ENCODE results near the gene PSMG4.

DNA sequence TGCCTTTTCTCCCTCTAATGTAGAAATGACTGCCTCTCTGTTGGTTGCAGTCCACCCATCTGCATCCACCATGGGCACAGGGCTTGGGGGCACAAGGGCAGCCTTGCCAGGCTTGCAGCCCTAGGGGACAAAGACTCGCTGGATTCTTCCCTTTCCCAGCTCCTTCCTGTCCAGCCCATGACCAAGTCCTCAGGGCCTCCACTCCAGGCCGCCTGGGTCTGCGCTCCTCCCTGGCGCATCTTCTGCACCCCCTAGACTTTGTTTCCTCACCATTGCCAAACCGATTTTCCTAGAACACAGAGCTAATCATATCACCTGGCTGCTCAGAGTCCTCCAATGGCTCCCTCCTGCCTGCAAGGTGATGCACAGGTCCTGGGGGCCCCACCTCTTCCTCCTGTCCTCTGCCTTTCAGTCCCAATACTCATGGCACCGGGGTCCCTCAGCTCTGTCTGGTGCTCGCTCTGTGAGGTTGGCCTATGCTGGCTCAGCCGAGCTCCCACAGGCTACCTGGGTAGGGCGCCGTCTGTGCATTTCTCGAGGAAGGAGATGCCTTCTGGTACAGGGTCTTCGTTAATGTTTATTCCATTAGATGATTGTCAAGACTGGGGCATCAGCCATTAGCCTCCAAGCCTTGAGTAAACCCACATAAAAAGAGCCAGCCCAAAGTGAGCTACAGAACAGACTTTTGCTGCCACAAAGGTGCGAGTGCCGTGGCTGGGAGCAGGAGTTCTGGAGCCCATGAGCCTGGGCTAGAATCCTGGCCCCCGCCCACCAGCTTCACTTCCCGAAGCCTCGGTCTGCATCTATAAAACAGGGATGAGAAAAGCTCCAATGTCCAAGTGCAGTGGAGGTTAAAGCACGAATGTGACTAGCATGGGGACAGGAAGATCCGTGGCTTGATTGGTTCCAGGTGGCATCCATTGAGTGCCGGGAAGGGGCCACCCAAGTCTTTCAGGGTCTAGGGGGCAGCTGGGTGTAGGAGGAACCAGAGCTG is 17.7 kb downstream of the PSMG4 start:
- TF ChIP-seq, protein P1, sequence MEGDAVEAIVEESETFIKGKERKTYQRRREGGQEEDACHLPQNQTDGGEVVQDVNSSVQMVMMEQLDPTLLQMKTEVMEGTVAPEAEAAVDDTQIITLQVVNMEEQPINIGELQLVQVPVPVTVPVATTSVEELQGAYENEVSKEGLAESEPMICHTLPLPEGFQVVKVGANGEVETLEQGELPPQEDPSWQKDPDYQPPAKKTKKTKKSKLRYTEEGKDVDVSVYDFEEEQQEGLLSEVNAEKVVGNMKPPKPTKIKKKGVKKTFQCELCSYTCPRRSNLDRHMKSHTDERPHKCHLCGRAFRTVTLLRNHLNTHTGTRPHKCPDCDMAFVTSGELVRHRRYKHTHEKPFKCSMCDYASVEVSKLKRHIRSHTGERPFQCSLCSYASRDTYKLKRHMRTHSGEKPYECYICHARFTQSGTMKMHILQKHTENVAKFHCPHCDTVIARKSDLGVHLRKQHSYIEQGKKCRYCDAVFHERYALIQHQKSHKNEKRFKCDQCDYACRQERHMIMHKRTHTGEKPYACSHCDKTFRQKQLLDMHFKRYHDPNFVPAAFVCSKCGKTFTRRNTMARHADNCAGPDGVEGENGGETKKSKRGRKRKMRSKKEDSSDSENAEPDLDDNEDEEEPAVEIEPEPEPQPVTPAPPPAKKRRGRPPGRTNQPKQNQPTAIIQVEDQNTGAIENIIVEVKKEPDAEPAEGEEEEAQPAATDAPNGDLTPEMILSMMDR (IDR thresholded peaks at IDR 0.05; ENCODE audit: insufficient read depth, low read length, poor library complexity, severe bottlenecking) = no peak
- TF ChIP-seq EZH2phosphoT487 (conservative IDR thresholded peaks at IDR 0.05; ENCODE audit: low read length) = no peak
